ENCODE data around the gene MYZAP. TPM values are rescaled to one million over a fixed set of nuclear protein-coding genes. Genes with fewer than 3 reads are reported as not detected.
A peak's percentile ranks its signal among the peaks of the same experiment; 100 is the strongest.

MYZAP gene
- total RNA-seq, 1 donor from 2014 or later = 934 TPM

- TF ChIP-seq CTCF (IDR thresholded peaks at IDR 0.05; ENCODE audit: borderline replicate concordance) = no peak
- Histone ChIP-seq H3K27ac (replicated peaks) (peak overlapping the region; percentile 27), H3K36me3 (no peaks in the 10 kb centered on the region), H3K4me1 (peaks cover 44% of the 10 kb centered on the region), H3K9me3 (replicated peaks) (no peaks in the 10 kb centered on the region), H3K27me3 (ENCODE audit: low read depth) (no peaks in the 10 kb centered on the region), H3K4me3 (no peak overlapping the region)
- intact Hi-C loops (cut with micrococcal nuclease) = loop anchor here (5.0 kb wide), 1 partner anchor 1766 kb away; no protein-coding TSS in a partner anchor
- no peak for DNase-seq
Observed at GRCh38 chr15:57696146-57696545, 104.4 kb downstream of the MYZAP start.

GRCh38 chr15:57697588-57697987, 105.9 kb downstream of the MYZAP start:
- H3K9me3 ChIP-seq (replicated peaks) = no peaks in the 10 kb centered on the region
- no peak overlapping the region for H3K4me3 ChIP-seq
- no peak overlapping the region for H3K27ac ChIP-seq (replicated peaks)
- peaks cover 29% of the 10 kb centered on the region for H3K4me1 ChIP-seq
- peaks cover 3% of the 10 kb centered on the region for H3K36me3 ChIP-seq
- intact Hi-C loops (cut with micrococcal nuclease) = loop anchor here (5.0 kb wide), 1 partner anchor 1765 kb away; no protein-coding TSS in a partner anchor
- no peak for DNase-seq
- no peaks in the 10 kb centered on the region for H3K27me3 ChIP-seq (ENCODE audit: low read depth)
- TF ChIP-seq CTCF (IDR thresholded peaks at IDR 0.05; ENCODE audit: borderline replicate concordance) = no peak

- intact Hi-C loops (cut with micrococcal nuclease) = loop anchor here (5.0 kb wide), 1 partner anchor 1764 kb away; no protein-coding TSS in a partner anchor
Observed at GRCh38 chr15:57698243-57698642, 106.5 kb downstream of the MYZAP start.

GRCh38 chr15:57698991-57699390, 107.3 kb downstream of the MYZAP start:
- Histone ChIP-seq H3K27ac (replicated peaks) (no peak overlapping the region), H3K4me3 (no peak overlapping the region), H3K27me3 (ENCODE audit: low read depth) (no peaks in the 10 kb centered on the region), H3K36me3 (peaks cover 3% of the 10 kb centered on the region), H3K4me1 (peaks cover 15% of the 10 kb centered on the region), H3K9me3 (replicated peaks) (no peaks in the 10 kb centered on the region)
- DNase-seq = no peak
- no peak for TF ChIP-seq CTCF (IDR thresholded peaks at IDR 0.05; ENCODE audit: borderline replicate concordance)
- intact Hi-C loops (cut with micrococcal nuclease) = loop anchor here (5.0 kb wide), 1 partner anchor 1763 kb away; no protein-coding TSS in a partner anchor

More at GRCh38 chr15:57698243-57698642, 106.5 kb downstream of the MYZAP start:
- peaks cover 23% of the 10 kb centered on the region for H3K4me1 ChIP-seq
- H3K27me3 ChIP-seq (ENCODE audit: low read depth) = no peaks in the 10 kb centered on the region
- H3K9me3 ChIP-seq (replicated peaks) = no peaks in the 10 kb centered on the region
- no peak for DNase-seq
- H3K36me3 ChIP-seq = peaks cover 3% of the 10 kb centered on the region
- H3K4me3 ChIP-seq = no peak overlapping the region
- no peak for TF ChIP-seq CTCF (IDR thresholded peaks at IDR 0.05; ENCODE audit: borderline replicate concordance)
- H3K27ac ChIP-seq (replicated peaks) = no peak overlapping the region

- Histone ChIP-seq H3K4me1 (peaks cover 24% of the 10 kb centered on the region), H3K27ac (replicated peaks) (no peak overlapping the region), H3K36me3 (peaks cover 3% of the 10 kb centered on the region), H3K9me3 (replicated peaks) (no peaks in the 10 kb centered on the region), H3K4me3 (no peak overlapping the region), H3K27me3 (ENCODE audit: low read depth) (no peaks in the 10 kb centered on the region)
- no peak for TF ChIP-seq CTCF (IDR thresholded peaks at IDR 0.05; ENCODE audit: borderline replicate concordance)
- DNase-seq = no peak
- intact Hi-C loops (cut with micrococcal nuclease) = no loop called here
Observed at GRCh38 chr15:57703387-57703786, 111.7 kb downstream of the MYZAP start.
